Measurements from ENCODE around the gene TNFRSF11A. TPM values are rescaled to one million over a fixed set of nuclear protein-coding genes. Genes with fewer than 3 reads are reported as not detected.

Gene TNFRSF11A
- total RNA-seq, 2 donors from 2014 or later: 13.7 to 35.6 TPM

DNA sequence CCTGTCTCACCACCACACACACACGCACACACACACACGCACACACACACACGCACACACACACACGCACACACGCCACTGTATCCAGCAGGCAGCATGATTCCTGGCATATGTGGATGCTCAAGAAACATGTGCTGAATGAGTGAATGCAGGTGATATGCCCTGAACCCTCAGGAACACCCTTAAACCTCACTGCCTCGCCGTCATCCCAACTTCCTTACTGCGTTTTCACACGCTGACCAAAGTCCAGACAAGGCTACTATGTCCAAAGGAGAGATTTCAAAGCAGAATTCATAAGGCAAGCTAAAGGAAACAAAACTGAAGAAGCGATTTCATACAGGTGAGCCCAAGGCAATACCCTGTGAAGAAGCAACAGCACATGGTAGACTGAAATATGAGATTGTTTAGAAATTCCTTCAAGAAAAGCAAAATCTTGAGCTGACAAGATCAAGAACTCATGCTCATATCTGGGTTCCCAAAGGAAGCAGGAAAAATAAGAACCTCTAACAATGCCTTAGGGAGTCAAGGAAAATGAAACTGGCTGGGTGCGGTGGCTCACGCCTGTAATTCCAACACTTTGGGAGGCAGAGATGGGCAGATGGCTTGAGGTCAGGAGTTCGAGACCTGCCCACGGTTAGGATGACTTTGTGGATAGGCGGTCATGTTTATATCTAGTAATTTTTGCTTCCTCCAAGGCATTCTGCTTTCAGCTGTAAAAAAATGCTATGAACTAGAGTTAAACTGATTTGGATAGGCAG, 69.1 kb downstream of the TNFRSF11A start:
- H3K9me3 Mint-ChIP-seq: peaks cover 21% of the 10 kb centered on the region
- H3K9me3 ChIP-seq (ENCODE audit: control insufficient read depth, low read length): peaks cover 14% of the 10 kb centered on the region
- H3K4me3 ChIP-seq (ENCODE audit: low read length): no peak overlapping the region
- H3K9ac ChIP-seq (ENCODE audit: extremely low read depth, low read length, poor library complexity, severe bottlenecking): no peak overlapping the region
- H3K36me3 ChIP-seq (ENCODE audit: control insufficient read depth, insufficient read depth, low read length): no peaks in the 10 kb centered on the region
- H3K27me3 ChIP-seq (ENCODE audit: control insufficient read depth, insufficient read depth, low read length, poor library complexity, severe bottlenecking): no peaks in the 10 kb centered on the region
- no peaks in the 10 kb centered on the region for H3K4me1 ChIP-seq (ENCODE audit: control insufficient read depth, insufficient read depth, low read length)
- 91 to 96% methylated on average over 9 to 10 of the region's 15 CpGs for WGBS, 2 experiments (ENCODE audit: insufficient coverage in 1 of 2, insufficient read length in 1 of 2)
- TF ChIP-seq, protein P1, sequence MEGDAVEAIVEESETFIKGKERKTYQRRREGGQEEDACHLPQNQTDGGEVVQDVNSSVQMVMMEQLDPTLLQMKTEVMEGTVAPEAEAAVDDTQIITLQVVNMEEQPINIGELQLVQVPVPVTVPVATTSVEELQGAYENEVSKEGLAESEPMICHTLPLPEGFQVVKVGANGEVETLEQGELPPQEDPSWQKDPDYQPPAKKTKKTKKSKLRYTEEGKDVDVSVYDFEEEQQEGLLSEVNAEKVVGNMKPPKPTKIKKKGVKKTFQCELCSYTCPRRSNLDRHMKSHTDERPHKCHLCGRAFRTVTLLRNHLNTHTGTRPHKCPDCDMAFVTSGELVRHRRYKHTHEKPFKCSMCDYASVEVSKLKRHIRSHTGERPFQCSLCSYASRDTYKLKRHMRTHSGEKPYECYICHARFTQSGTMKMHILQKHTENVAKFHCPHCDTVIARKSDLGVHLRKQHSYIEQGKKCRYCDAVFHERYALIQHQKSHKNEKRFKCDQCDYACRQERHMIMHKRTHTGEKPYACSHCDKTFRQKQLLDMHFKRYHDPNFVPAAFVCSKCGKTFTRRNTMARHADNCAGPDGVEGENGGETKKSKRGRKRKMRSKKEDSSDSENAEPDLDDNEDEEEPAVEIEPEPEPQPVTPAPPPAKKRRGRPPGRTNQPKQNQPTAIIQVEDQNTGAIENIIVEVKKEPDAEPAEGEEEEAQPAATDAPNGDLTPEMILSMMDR (conservative IDR thresholded peaks at IDR 0.05): no peak
- DNase-seq: no peak
- peaks cover 17% of the 10 kb centered on the region for H3K4me1 Mint-ChIP-seq
- no peak overlapping the region for H3K4me3 Mint-ChIP-seq
- no peak overlapping the region for H3K27ac ChIP-seq (ENCODE audit: low read depth, low read length)
- H3K27ac Mint-ChIP-seq: no peak overlapping the region
- peaks cover 8% of the 10 kb centered on the region for H3K27me3 Mint-ChIP-seq (ENCODE audit: insufficient read depth)
- peaks cover 10% of the 10 kb centered on the region for H3K36me3 Mint-ChIP-seq (ENCODE audit: low read depth)

DNA sequence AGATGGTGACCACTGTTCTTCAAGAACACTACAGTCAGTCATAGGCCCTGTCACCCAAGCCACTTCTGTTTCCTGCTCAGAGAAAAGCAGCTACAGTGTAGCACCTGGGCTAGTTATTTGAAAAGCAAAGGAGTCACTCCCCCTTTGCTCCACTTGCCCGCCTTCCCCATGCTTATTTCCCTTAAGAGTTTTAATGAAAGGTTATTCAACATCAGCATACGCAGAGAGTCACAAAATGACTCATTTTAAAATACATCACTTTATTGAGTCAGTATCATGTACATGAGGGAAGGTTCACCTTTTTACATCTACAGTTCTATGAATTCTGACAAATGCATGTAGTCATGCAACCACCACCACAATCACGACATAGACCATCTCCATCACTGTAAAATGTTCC, 71.3 kb downstream of the TNFRSF11A start:
- H3K9me3 Mint-ChIP-seq: peaks cover 4% of the 10 kb centered on the region
- Histone ChIP-seq H3K27ac (ENCODE audit: low read depth, low read length) (no peak overlapping the region), H3K4me3 (ENCODE audit: low read length) (no peak overlapping the region), H3K9ac (ENCODE audit: extremely low read depth, low read length, poor library complexity, severe bottlenecking) (no peak overlapping the region), H3K9me3 (ENCODE audit: control insufficient read depth, low read length) (peaks cover 3% of the 10 kb centered on the region), H3K4me1 (ENCODE audit: control insufficient read depth, insufficient read depth, low read length) (no peaks in the 10 kb centered on the region), H3K27me3 (ENCODE audit: control insufficient read depth, insufficient read depth, low read length, poor library complexity, severe bottlenecking) (no peaks in the 10 kb centered on the region), H3K36me3 (ENCODE audit: control insufficient read depth, insufficient read depth, low read length) (no peaks in the 10 kb centered on the region)
- DNase-seq: no peak
- no peak overlapping the region for H3K27ac Mint-ChIP-seq
- TF ChIP-seq, protein P1 (conservative IDR thresholded peaks at IDR 0.05): no peak
- H3K36me3 Mint-ChIP-seq (ENCODE audit: low read depth): no peaks in the 10 kb centered on the region
- H3K4me1 Mint-ChIP-seq: peaks cover 28% of the 10 kb centered on the region
- peaks cover 7% of the 10 kb centered on the region for H3K27me3 Mint-ChIP-seq (ENCODE audit: insufficient read depth)
- H3K4me3 Mint-ChIP-seq: no peak overlapping the region
- 90 to 93% methylated on average over 2 to 3 of the region's 3 CpGs for WGBS, 2 experiments (ENCODE audit: insufficient coverage in 1 of 2, insufficient read length in 1 of 2)

- Mint-ChIP-seq H3K9me3 (peaks cover 4% of the 10 kb centered on the region), H3K4me1 (peaks cover 28% of the 10 kb centered on the region), H3K27ac (no peak overlapping the region), H3K27me3 (ENCODE audit: insufficient read depth) (peaks cover 7% of the 10 kb centered on the region), H3K36me3 (ENCODE audit: low read depth) (no peaks in the 10 kb centered on the region), H3K4me3 (no peak overlapping the region)
- no peak overlapping the region for H3K27ac ChIP-seq (ENCODE audit: low read depth, low read length)
- no peak overlapping the region for H3K9ac ChIP-seq (ENCODE audit: extremely low read depth, low read length, poor library complexity, severe bottlenecking)
- H3K27me3 ChIP-seq (ENCODE audit: control insufficient read depth, insufficient read depth, low read length, poor library complexity, severe bottlenecking): no peaks in the 10 kb centered on the region
- H3K9me3 ChIP-seq (ENCODE audit: control insufficient read depth, low read length): no peaks in the 10 kb centered on the region
- no peaks in the 10 kb centered on the region for H3K4me1 ChIP-seq (ENCODE audit: control insufficient read depth, insufficient read depth, low read length)
- H3K36me3 ChIP-seq (ENCODE audit: control insufficient read depth, insufficient read depth, low read length): no peaks in the 10 kb centered on the region
- 86 to 100% methylated on average over 1 to 3 of the region's 3 CpGs for WGBS, 2 experiments (ENCODE audit: insufficient coverage in 1 of 2, insufficient read length in 1 of 2)
- no peak for DNase-seq
- H3K4me3 ChIP-seq (ENCODE audit: low read length): no peak overlapping the region
- TF ChIP-seq, protein P1 (conservative IDR thresholded peaks at IDR 0.05): no peak
These were observed 71.9 kb downstream of the TNFRSF11A start for GRCh38 chr18:62396967-62397366.

All from endodermal cell (in vitro differentiated cells).